GM19025 (cell line): Measurements from ENCODE around the gene IDH3G.

Experiments
- ATAC-seq: cut with Tn5 transposase; IDR thresholded peaks from one replicate; pipeline ENCODE4 v1.9.1; 2021; ENCODE audit warnings: mild to moderate bottlenecking, low read depth, moderate library complexity; ENCODE audit not compliant: unreplicated experiment

The IDH3G gene

GRCh38 chrX:153773741-153774575 lies 20.2 kb downstream of the IDH3G start:
- no peak for ATAC-seq

DNA sequence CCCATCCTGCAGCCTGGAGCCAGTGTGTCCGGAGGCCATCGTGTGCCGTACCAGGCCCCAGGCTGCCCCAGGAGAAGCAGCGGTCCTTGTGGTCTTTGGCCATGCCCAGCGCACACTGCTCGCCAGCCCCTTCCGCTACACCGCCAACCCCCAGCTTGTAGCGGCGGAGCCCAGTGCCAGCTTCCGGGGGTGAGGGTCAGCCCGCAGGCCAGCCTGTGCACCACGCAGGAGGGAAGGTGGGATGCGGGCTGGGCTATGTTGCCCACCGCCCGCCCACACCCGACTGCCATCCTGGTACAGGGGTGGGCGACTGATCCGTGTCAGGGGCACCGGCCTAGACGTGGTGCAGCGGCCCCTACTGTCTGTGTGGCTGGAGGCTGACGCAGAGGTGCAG lies 21.0 kb downstream of the IDH3G start:
- no peak for ATAC-seq

- no peak for ATAC-seq
Measured at GRCh38 chrX:153772316-153773217, 21.6 kb downstream of the IDH3G start.

- ATAC-seq, result no peak
Measured at GRCh38 chrX:153771415-153772315, 22.5 kb downstream of the IDH3G start.

DNA sequence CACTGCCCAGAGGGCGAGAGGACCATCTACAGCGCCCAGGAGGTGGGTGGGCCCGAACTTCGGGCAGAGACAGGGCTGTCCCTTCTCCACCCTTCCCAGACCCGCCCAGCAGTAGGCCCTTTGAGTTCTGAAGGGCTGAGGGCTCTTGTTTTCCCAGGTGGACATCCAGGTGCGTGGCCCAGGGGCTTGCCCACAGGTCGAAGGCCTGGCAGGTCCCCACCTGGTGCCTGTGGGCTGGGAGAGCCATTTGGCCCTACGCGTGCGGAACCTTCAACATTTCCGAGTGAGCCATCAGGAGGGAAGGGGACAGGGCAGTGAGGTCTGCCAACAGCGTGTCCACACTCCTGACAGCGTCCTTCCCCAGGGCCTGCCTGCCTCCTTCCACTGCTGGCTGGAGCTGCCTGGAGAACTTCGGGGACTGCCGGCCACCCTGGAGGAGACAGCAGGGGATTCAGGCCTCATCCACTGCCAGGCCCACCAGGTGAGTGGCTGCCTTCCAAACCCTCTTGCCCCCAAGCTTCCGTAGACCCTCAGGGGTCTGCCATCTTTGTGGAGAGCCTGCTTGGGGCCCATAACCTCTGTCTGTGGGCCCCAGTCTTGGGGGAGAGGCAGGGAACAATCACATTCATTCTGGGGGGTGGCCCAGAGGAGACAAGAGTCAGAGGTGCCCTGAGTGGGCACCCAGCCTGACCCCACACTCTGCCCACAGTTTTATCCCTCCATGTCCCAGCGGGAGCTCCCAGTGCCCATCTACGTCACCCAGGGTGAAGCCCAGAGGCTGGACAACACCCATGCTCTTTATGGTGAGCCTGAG lies 23.4 kb downstream of the IDH3G start:
- ATAC-seq, result no peak

GRCh38 chrX:153769865-153770600 lies 24.1 kb downstream of the IDH3G start:
- ATAC-seq, result no peak

DNA sequence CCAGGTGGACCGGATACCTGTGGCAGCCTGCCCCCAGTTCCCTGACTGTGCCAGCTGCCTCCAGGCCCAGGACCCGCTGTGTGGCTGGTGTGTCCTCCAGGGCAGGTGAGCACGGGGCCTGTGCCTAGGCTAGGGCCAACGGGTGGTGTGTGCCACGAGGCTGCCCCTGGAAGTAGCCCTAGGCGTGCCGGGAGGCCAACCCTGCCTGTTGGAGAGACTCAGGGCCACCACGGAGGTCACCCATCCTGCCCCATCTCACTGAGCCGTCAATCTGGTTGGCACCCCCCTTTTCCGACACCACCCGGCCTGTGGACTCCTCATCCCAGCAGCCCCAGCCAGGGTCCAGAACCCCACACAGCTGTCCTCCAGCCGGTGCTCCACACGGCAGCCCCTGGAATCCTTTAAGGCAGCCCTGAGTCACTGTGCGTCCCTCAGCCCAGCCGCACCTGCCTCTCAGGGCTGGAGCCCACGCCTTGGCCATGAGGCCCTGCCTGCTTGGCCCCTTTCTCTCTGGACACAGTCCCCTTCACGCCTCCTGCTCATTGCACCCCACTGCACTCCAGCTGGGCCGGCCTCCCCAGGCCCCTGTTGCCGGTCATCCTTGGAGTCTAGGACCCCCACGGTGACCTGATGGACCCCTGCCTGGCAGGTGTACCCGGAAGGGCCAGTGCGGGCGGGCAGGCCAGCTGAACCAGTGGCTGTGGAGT lies 24.9 kb downstream of the IDH3G start:
- ATAC-seq, result no peak

DNA sequence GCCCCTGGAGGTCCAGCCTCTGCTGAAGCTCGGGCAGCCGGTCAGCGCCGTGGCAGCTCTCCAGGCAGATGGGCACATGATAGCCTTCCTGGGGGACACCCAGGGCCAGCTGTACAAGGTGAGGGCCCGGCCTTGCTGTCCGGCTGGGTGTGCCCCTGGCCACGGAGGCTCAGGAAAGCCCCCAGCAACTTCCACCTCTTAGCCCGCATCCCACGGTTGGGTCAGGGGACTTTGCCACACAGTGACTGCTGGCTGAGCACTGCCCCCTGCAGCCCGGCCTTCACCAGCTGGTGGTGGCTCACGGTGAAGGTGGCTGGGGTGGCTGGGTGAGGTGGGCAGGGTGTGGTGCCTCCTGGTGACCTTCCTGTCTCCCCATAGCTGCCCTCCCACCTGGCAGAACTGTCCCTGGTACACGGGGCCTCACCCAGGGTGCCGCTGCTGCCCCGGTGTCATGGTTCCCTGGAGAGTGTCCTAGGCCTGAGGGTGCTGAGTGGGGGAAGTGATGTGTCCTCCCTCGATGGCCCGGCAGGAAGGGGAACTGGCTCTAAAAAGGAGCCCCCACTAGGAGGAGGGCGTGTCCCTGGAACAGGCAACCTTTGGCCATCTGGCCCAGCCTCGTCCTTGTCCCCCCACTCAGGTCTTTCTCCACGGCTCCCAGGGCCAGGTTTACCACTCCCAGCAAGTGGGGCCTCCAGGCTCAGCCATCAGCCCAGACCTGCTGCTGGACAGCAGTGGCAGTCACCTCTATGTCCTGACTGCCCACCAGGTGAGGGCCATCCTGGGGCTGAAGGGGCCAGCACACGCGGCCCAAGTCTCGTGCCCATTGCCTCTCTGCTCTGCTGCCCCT lies 25.6 kb downstream of the IDH3G start:
- no peak for ATAC-seq

- ATAC-seq, result no peak
Measured at GRCh38 chrX:153767674-153768055, 26.5 kb downstream of the IDH3G start.

DNA sequence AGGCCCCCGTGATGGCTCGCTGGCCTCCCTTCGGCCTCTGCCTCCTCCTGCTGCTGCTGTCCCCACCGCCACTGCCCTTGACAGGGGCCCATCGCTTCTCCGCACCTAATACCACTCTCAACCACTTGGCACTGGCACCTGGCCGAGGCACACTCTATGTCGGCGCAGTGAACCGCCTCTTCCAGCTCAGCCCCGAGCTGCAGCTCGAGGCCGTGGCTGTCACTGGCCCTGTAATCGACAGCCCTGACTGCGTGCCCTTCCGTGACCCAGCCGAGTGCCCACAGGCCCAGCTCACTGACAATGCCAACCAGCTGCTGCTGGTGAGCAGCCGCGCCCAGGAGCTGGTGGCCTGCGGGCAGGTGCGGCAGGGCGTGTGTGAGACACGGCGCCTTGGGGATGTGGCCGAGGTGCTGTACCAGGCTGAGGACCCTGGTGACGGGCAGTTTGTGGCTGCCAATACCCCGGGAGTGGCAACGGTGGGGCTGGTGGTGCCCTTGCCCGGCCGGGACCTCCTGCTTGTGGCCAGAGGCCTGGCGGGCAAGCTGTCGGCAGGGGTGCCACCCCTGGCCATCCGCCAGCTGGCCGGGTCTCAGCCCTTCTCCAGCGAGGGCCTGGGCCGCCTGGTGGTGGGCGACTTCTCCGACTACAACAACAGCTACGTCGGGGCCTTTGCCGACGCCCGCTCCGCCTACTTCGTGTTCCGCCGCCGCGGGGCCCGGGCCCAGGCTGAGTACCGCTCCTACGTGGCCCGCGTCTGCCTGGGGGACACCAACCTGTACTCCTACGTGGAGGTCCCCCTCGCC lies 27.1 kb downstream of the IDH3G start:
- no peak for ATAC-seq

- ATAC-seq, result no peak
Measured at GRCh38 chrX:153766098-153766817, 27.9 kb downstream of the IDH3G start.

GRCh38 chrX:153765138-153766079 lies 28.8 kb downstream of the IDH3G start:
- no peak for ATAC-seq

GRCh38 chrX:153764786-153765137 lies 29.4 kb downstream of the IDH3G start:
- ATAC-seq, result no peak

DNA sequence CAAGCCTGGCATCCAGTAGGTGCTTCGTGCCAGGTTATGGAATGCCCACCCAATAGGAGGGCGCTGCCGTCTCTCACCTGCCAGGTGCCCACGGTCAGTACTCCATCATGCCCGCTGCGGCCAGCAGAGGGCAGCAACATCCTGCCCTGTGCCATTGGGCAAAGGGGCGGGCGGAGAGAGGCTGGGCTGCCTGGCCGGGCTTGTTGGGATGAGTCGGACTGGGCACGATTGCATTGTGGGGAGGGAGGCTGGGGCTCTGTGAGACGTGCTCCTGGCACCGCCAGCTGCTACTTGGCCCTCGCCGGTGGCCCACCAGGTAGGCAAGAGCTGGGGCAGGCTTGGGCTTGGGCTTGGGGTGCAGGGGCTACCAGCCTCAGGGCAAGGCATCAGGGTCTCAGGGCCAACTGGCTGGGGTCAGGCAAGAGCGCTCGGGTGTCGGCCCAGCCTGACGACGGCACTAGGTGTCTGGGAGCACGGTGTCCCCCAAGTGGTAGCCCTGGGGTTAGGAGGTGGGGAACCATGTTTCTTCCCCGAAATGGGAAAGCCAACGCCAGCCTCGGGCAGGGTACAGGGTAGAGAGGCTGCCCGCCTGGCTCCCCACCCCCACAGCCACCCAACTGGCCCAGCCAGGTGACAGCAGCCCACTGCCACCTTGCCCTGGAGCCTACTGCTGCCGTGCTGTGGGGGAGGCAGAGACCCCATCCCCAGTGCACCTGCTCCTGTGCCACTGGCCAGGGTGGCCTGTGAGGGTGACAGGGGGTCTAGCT lies 30.0 kb downstream of the IDH3G start, which contains the start of gene PLXNB3:
TSS of gene PLXNB3 (plus strand) at position 261 of the 767 bp plus-strand sequence. CDS start 1,287 bp downstream, outside the sequence.
- ATAC-seq, result no peak
